Measurements from ENCODE around the gene DUSP7.

GRCh38 chr3:52090933-52091468 is 34.6 kb upstream of the DUSP7 start:
- TF ChIP-seq CTCF (IDR thresholded peaks at IDR 0.05), result no peak
- TF ChIP-seq ZFX (IDR thresholded peaks at IDR 0.05; ENCODE audit: borderline replicate concordance), result no peak

Data from 22Rv1 (cell line).